ENCODE data around the gene TMPRSS13.

Gene TMPRSS13

GRCh38 chr11:117910525-117910924 lies 18.7 kb downstream of the TMPRSS13 start:
- no peak for DNase-seq

GRCh38 chr11:117909611-117910382 lies 19.4 kb downstream of the TMPRSS13 start:
- no peak for DNase-seq

DNA sequence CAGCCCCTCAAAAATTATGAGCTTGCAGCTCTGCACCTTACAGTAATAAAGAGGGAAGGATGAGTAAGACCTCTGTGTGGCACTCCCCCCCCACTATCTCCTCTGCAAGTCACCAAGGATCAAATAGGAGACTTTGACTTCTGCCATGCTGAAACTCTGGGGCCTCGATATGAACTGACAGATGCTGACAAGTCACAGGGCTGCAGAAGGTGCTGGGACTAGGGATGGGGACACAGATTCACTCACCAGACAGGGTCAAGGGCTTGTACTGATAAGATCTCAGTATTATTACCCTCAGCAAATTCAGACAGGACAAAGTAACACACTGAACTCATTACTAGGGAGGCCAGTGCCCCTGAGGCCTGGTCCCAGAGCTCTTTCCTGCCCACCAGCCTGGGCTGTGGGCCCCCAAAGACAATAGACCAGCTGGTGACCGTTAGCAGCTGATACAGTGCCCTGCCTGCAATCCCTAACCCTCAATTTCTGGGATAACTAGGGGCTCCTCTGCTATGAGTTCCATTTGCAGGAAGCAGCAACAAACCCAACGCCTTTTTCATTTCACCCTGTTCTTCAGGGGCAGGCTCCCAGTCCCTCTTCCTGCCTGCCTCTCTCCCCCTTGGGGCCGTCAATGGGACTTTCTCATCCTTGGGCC lies 20.1 kb downstream of the TMPRSS13 start:
- DNase-seq, result no peak

DNA sequence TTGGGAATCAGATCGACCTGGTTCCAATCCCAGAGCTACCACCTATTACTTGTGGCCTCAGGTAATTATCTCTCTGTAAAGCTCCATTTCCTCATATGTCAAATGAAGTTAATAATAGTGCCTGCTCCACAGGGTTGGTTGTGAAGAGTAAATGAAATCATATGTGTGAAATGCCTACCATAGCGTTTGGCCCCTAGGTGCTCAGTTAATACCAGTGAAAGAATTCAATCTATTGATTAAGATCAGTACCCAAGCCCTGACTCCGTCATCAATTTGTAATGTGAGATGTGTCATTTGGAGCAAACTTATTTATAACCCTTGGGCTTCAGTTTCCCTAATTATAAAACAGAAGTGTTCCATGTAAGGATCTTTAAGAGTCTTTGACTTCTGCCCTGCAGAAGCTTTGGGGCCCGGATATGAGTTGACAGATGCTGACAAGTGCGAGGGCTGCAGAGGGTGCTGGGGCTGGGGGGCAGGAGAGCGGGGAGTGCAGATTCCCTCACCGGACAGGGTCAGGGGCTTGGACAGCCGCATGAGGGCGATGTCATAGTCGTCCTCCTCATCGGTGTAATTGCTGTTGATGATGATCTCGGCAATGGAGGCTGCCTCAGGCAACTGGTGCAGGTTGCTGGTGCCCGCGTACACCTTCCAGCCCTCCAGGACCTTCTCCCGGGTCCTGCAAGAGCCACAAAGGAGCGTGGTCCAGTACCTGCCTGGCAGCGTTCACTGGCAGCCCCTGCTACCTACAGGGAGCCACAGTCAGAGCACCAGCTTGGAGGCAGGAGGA lies 20.9 kb downstream of the TMPRSS13 start:
- no peak for DNase-seq

GRCh38 chr11:117907276-117908108 lies 21.7 kb downstream of the TMPRSS13 start:
- peak; percentile 79 to 99 (median 96) for DNase-seq

DNA sequence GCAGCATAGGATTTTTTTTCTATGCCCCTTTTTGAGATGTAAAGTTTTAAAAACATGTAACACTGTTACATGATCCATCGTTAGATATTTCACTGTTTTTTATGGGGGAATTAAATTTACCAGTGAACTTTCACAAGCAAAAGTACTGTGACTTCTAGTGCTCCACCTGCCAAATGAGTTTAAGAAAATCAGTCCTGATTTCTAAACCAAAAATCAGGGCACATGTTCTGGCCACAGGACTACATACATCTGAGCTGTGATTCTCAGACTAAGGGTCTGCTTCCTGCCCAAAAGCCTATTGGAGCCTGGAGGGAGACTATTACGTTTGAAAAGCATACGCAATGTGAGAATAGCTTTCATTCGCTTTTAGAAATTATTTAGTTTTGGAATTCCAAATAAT lies 22.5 kb downstream of the TMPRSS13 start:
- DNase-seq, result no peak

DNA sequence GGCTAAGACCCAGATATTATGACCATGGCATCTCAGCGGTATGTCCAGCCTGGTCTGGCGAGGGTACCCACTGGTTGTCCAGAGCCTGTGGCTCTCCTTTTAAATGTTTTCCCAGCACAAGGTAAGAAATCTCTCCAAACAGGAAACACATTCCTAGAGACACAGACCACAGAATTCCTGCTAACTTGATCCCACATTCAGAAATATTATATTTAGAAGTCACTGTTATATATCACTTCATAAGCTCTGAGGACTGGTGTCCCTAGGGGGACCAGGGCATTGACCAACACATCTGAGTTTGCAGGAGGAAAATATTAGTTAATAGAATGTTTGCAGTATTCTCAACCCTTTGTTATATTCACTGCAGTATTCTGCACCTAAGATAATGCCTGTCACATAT lies 23.1 kb downstream of the TMPRSS13 start:
- DNase-seq, result no peak

GRCh38 chr11:117905524-117905923 lies 23.7 kb downstream of the TMPRSS13 start:
- no peak for DNase-seq

DNA sequence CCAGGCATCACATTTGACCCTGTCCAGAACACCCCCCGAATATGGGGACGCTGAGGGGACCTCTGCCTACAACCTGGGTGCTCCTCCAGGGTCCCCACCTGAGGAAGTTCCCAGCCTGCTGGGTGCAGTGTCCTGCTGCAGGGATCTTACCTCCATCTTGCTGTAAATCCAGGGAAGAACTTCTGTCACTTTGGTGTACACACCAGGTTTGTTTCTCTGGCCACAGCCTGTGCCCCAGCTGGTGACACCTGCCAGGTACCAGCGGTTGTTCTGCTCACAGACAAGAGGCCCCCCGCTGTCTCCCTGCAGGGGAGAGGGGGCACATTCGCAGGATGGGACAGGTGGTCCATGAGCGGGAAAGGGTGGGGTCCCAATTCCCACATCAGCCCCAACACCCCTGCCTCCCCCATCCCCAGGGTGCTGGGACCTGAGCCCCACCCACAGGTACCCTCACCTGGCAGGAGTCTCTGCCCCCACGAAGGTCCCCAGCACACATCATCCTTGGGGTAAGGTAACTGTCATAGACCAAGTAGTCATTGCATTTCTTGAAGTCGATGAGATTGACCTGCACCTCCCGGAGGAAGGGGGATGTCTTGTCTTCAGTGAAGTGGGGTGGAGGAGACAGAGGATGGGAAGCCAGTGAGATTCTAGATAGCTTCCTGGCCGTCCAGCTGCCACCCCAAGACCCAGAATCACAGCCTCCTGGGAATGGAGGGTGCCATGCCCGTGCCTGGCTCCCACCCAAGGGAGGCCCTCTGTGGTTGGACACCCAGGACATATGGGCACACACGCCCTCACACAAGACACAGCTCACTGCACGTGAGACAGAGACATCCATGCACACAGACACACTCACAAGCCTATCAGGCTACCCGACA lies 25.5 kb downstream of the TMPRSS13 start:
- DNase-seq, result peak in 2 of 3 experiments; percentile 64 to 73

DNA sequence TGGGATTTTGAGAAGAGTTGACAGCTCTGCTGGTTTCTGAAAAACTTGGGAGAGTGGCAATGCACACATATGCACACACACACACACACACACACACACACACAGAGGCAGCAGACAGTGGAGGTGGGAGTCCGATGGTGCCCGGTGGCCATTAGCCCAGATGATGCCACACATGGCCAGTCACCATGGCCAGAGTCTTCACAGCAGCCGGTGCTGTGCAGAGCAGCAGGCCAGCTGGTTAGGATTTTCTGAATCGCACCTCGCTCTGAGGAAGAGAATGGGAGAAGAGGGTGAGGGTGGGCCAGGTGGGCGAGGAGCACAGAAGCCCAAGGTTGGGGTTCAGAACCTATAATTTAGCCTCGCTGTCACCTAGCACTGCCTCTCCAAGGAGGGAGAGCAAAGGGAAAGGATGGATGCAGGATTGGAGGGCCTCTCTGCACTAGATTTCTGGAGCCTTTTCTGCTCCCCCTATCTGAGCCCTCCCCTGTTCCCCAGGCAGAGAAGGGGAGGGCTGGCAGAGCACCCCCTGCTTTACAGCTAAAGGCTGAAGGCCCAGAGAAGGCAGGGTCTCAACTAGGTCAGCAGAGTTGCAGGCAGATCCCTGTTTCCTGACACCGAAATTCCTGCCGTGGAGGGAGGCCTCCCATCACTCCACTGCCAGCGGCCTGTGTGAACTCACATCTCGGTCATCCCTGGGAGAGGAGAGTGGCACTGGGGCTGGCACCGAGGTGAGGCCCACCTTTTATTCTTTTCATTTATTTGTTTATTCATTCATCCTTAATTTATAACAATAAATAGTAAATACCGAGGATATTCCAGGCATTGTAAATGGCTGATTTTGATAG lies 27.0 kb downstream of the TMPRSS13 start:
- no peak for DNase-seq

GRCh38 chr11:117901601-117902000 lies 27.6 kb downstream of the TMPRSS13 start:
- no peak for DNase-seq

- DNase-seq, result peak in 1 of 3 experiments; percentile 19
These were observed 28.3 kb downstream of the TMPRSS13 start for GRCh38 chr11:117900720-117901440.

DNA sequence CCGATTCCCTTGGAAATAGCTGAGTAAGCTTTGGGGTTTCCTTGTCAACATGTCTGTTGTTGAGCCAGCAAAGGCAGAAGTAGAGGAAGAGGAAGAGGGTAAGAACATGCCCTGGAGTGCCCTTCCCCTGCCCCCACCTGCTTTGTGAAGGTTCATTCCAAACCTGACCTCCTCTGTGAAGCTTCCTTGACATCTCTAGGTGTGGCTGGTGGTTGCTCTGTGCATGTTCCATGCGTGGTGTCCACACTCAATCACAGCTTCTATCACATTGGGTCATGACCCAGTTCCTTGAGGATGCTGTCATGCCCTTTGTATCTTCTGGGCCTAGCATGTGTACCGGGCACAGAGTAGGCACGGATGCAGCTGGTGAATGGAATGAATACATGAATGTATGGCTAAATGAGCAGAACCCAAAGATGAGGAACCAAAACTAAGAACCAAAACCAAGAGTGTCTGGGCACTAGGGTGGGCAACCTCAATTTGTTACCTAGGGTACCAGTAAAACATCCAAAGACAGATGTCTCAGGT lies 29.0 kb downstream of the TMPRSS13 start:
- no peak for DNase-seq

GRCh38 chr11:117898059-117898458 lies 31.1 kb downstream of the TMPRSS13 start:
- no peak for DNase-seq

- DNase-seq, result no peak
These were observed 36.6 kb downstream of the TMPRSS13 start for GRCh38 chr11:117892651-117893050.

GRCh38 chr11:117891362-117891761 lies 37.8 kb downstream of the TMPRSS13 start:
- no peak for DNase-seq

DNA sequence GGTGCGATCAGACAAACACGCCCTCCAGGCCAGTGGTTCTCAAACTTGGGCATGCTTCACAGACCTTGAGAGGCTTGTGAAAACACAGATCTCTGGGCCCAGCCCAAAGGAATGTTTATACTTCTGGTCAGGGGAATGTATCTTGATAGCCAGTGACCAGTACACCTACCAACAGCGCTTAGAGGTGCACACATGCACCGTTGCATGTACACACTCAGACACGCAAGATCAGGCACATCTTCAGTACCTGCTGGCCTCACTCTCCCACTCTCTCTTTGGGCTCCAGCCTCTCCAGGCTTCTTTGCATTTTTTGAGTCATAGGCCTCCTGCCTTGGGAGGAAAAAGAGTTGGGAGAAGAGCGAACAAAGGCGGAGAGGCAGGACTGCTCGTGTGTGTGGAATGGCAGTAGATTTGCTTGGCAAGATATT lies 41.0 kb downstream of the TMPRSS13 start:
- no peak for DNase-seq

DNA sequence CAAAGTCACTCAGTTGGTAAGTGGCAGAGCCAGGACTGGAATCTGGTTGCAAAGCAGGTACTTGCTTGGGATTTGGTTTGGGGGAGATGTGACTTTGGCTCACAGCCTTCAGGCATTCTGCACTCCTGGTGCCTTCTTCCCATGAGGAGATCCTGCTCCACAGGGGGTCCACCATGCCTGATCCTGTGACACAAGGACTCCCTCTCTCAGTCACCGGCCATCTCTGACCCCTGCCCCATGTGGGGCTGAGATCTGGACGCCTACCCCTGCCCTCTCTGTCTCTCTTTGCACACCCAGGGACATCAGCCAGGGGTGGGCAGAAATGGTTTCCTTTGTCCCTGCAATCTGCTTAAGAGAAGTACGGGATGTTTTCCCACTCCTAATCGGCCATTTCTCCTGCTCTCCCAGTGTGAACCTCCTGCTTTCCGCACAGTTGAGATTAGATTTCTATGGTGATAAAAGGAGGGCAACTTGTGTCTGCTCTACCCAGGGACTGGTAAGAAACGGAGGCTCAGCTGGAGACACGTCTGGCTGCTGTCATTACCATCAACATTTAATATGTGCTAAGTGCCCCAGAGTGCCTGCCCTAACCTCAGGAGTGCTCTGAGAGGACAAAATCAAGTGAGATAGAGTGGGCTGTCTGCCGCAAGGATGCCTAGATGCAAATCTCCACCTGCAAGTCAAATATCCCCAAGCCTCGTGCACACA lies 41.6 kb downstream of the TMPRSS13 start:
- peak; percentile 51 to 95 (median 80) for DNase-seq

GRCh38 chr11:117885777-117886176 lies 43.4 kb downstream of the TMPRSS13 start:
- DNase-seq, result no peak

Data from NCI-H1417 (cell line).